HEK293 (cell line): ENCODE measurements around the gene KBTBD2.
"Not testable (repeated sequence)": the region's sequence is repeated elsewhere in the genome, so short reads cannot be mapped to it uniquely, and the experiment has no call there.

Experiments used
- CTCF ChIA-PET: fragments of 350-600 bp; formaldehyde crosslinking; extraction: SDS; loops from one replicate; lab custom pipeline; 2021; ENCODE audit warnings: antibody characterized with exemption; lab: Yijun Ruan, JAX
- POLR2A ChIA-PET: fragments of 300-600 bp; formaldehyde crosslinking; extraction: SDS; loops from one replicate; lab custom pipeline; 2020; ENCODE audit warnings: antibody characterized with exemption, inconsistent platforms; lab: Yijun Ruan, JAX
- H3K27ac ChIP-seq: fragments of 200-500 bp; sonication (Bioruptor generic); 2 replicates; pipeline ENCODE4 v1.5.1; 2014; ENCODE audit warnings: low read depth, low read length, control low read depth, inconsistent platforms; ENCODE audit errors: extremely low read depth
- H3K36me3 ChIP-seq, 2 experiments: fragments of 200-500 bp in 1 of 2; sonication (Bioruptor generic) in 1 of 2; 1 replicate in 1 of 2; 2 replicates in 1 of 2; pipeline ENCODE4 v1.5.1; 2014 to 2017; ENCODE audit warnings: inconsistent platforms in 2 of 2, low read length in 2 of 2; ENCODE audit not compliant: control insufficient read depth in 2 of 2, insufficient read depth in 1 of 2
- H3K4me1 ChIP-seq: fragments of 200-500 bp; sonication (Bioruptor generic); 2 replicates; pipeline ENCODE4 v1.5.1; 2014; ENCODE audit warnings: mild to moderate bottlenecking, low read length, inconsistent platforms; ENCODE audit not compliant: control insufficient read depth, insufficient read depth
- H3K4me3 ChIP-seq: 2 replicates; pipeline ENCODE4 v1.5.1; 2011; ENCODE audit warnings: low read depth, mild to moderate bottlenecking, control low read depth, low read length, moderate library complexity
- H3K9me3 ChIP-seq: fragments of 200-500 bp; sonication (Bioruptor generic); 2 replicates; pipeline ENCODE4 v1.5.1; 2014; ENCODE audit warnings: low read depth, low read length, inconsistent platforms; ENCODE audit not compliant: control insufficient read depth, insufficient read depth
- GFI1B ChIP-seq: fragments of 450-650 bp; formaldehyde crosslinking; IDR thresholded peaks from 2 replicates; pipeline ENCODE4 v1.5.1; 2016; ENCODE audit warnings: missing biosample characterization, missing genetic modification characterization
- HOXD13 ChIP-seq: sonication (generic); formaldehyde crosslinking; IDR thresholded peaks from 2 replicates; pipeline ENCODE4 v1.8.0; 2022; ENCODE audit warnings: missing genetic modification reagents, borderline replicate concordance
- IKZF3 ChIP-seq: fragments of 450-650 bp; IDR thresholded peaks from 2 replicates; pipeline ENCODE4 v1.5.0; 2018; ENCODE audit warnings: missing biosample characterization, mild to moderate bottlenecking, missing genetic modification characterization, moderate library complexity
- KLF9 ChIP-seq: fragments of 450-650 bp; formaldehyde crosslinking; IDR thresholded peaks from 2 replicates; pipeline ENCODE4 v1.5.1; 2016; ENCODE audit warnings: missing biosample characterization, missing genetic modification characterization, low read depth
- TCF7L2 ChIP-seq: IDR thresholded peaks from 2 replicates; pipeline ENCODE4 v1.6.1; 2011; ENCODE audit warnings: low read depth, mild to moderate bottlenecking, inconsistent platforms, low read length, moderate library complexity, borderline replicate concordance
- ZNF121 ChIP-seq: fragments of 450-650 bp; formaldehyde crosslinking; IDR thresholded peaks from 2 replicates; pipeline ENCODE4 v1.5.1; 2016; ENCODE audit warnings: missing biosample characterization, missing genetic modification characterization
- ZNF24 ChIP-seq: fragments of 450-650 bp; formaldehyde crosslinking; IDR thresholded peaks from 2 replicates; pipeline ENCODE4 v1.5.1; 2016; ENCODE audit warnings: missing biosample characterization, missing genetic modification characterization
- ZNF501 ChIP-seq: fragments of 450-650 bp; formaldehyde crosslinking; IDR thresholded peaks from 2 replicates; pipeline ENCODE4 v1.5.1; 2016; ENCODE audit warnings: missing biosample characterization, missing genetic modification characterization
- ZNF548 ChIP-seq: fragments of 450-650 bp; formaldehyde crosslinking; IDR thresholded peaks from 2 replicates; pipeline ENCODE4 v1.5.1; 2016; ENCODE audit warnings: missing biosample characterization, missing genetic modification characterization
- ZNF549 ChIP-seq: fragments of 450-650 bp; IDR thresholded peaks from 2 replicates; pipeline ENCODE4 v1.5.1; 2018; ENCODE audit warnings: missing biosample characterization, missing genetic modification characterization, mild to moderate bottlenecking, inconsistent platforms, moderate library complexity
- ZNF629 ChIP-seq: fragments of 450-650 bp; formaldehyde crosslinking; IDR thresholded peaks from 2 replicates; pipeline ENCODE4 v1.5.1; 2017; ENCODE audit warnings: missing biosample characterization, missing genetic modification characterization
- ZNF658 ChIP-seq: fragments of 450-650 bp; formaldehyde crosslinking; IDR thresholded peaks from 2 replicates; pipeline ENCODE4; 2016; ENCODE audit warnings: missing biosample characterization, missing genetic modification characterization
- TF ChIP-seq, protein P1 (sequence below): fragments of 450-650 bp; formaldehyde crosslinking; IDR thresholded peaks from 2 replicates; pipeline ENCODE4 v1.5.1; 2017; ENCODE audit warnings: missing biosample characterization, missing genetic modification characterization
- TF ChIP-seq, protein P2 (sequence below): fragments of 450-650 bp; formaldehyde crosslinking; IDR thresholded peaks from 2 replicates; pipeline ENCODE4 v1.5.1; 2016; ENCODE audit warnings: missing biosample characterization, missing genetic modification characterization

Gene KBTBD2

DNA sequence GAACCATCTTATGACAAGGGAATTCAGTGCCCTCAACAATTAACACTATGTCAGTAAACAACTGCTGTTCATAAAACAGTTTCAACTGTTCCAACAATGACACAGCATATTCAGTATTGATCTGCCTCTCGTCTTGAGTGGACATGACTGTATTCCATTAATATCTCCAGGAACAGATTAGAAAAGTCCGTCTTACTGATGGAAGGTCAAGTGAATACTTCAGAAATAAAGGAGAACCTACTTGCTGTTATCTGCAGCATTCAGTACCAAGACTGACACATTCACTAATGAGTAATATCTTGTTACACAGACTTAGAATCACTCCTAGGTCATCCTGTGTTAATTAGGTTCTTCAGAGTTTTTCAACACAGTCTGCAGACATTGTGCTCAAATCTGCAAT is 12.1 kb downstream of the KBTBD2 start (continued):
- no peak for TF ChIP-seq ZNF629 (tag by site-specific recombination)
- TF ChIP-seq, protein P1, sequence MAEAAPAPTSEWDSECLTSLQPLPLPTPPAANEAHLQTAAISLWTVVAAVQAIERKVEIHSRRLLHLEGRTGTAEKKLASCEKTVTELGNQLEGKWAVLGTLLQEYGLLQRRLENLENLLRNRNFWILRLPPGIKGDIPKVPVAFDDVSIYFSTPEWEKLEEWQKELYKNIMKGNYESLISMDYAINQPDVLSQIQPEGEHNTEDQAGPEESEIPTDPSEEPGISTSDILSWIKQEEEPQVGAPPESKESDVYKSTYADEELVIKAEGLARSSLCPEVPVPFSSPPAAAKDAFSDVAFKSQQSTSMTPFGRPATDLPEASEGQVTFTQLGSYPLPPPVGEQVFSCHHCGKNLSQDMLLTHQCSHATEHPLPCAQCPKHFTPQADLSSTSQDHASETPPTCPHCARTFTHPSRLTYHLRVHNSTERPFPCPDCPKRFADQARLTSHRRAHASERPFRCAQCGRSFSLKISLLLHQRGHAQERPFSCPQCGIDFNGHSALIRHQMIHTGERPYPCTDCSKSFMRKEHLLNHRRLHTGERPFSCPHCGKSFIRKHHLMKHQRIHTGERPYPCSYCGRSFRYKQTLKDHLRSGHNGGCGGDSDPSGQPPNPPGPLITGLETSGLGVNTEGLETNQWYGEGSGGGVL = no peak

DNA sequence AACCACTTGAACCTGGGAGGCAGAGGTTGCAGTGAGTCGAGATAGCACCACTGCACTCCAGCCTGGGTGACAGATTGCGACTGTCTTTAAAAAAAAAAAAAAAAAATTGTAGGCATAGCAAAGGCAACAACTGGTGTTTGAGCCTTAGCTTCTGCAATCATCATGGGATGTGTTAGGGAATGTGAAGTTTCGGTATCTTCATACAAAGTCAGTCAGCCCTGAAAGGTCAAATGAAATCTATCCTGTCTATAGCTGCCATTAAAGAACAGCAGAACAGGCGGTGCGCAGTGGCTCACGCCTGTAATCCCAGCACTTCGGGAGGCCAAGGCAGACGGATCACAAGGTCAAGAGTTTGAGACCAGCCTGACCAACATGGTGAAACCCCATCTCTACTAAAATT is 13.5 kb downstream of the KBTBD2 start:
- POLR2A ChIA-PET = not testable (repeated sequence)
- CTCF ChIA-PET = interaction anchor here (2.5 kb wide), 1 partner anchor 31 kb away, joined by 11 read pairs; no protein-coding TSS in a partner anchor
- peaks cover 15 to 18% of the 10 kb centered on the region in 2 experiments for H3K36me3 ChIP-seq

GRCh38 chr7:32872421-32872820 is 19.1 kb downstream of the KBTBD2 start:
- TF ChIP-seq ZNF121 (tag by site-specific recombination) = 0 out of 2 replicates have a peak, but pooled peaks have one; percentile 49
- no peak for TF ChIP-seq HOXD13

More for the DNA sequence above, 13.5 kb downstream of the KBTBD2 start:
- H3K4me3 ChIP-seq, H3K27ac ChIP-seq, H3K9me3 ChIP-seq: not testable (repeated sequence)
- H3K4me1 ChIP-seq = peaks cover 18% of the 10 kb centered on the region

GRCh38 chr7:32871624-32872371 is 19.8 kb downstream of the KBTBD2 start:
- Histone ChIP-seq H3K9me3 (no peaks in the 10 kb centered on the region), H3K4me1 (no peaks in the 10 kb centered on the region), H3K27ac (no peak overlapping the region), H3K36me3 (peaks cover 26 to 66% of the 10 kb centered on the region in 2 experiments), H3K4me3 (no peak overlapping the region)
- TF ChIP-seq KLF9 (no peak), ZNF549 (tag by site-specific recombination) (no peak), ZNF548 (tag by site-specific recombination) (no peak), TCF7L2 (no peak), GFI1B (tag by site-specific recombination) (no peak), ZNF658 (tag by site-specific recombination) (no peak), ZNF501 (tag by site-specific recombination) (no peak), IKZF3 (tag by site-specific recombination) (no peak), ZNF24 (tag by site-specific recombination) (no peak)
- TF ChIP-seq, protein P2, sequence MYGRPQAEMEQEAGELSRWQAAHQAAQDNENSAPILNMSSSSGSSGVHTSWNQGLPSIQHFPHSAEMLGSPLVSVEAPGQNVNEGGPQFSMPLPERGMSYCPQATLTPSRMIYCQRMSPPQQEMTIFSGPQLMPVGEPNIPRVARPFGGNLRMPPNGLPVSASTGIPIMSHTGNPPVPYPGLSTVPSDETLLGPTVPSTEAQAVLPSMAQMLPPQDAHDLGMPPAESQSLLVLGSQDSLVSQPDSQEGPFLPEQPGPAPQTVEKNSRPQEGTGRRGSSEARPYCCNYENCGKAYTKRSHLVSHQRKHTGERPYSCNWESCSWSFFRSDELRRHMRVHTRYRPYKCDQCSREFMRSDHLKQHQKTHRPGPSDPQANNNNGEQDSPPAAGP (tag by site-specific recombination) = no peak
- TF ChIP-seq, protein P1 = no peak
- CTCF ChIA-PET = interaction anchor here (2.7 kb wide), 1 partner anchor 25 kb away, joined by 10 read pairs; no protein-coding TSS in a partner anchor
- POLR2A ChIA-PET = no interaction called here

More at GRCh38 chr7:32872421-32872820, 19.1 kb downstream of the KBTBD2 start:
- Histone ChIP-seq H3K27ac (no peak overlapping the region), H3K4me3 (no peak overlapping the region), H3K4me1 (no peaks in the 10 kb centered on the region), H3K36me3 (peaks cover 26 to 65% of the 10 kb centered on the region in 2 experiments), H3K9me3 (no peaks in the 10 kb centered on the region)
- POLR2A ChIA-PET = no interaction called here
- CTCF ChIA-PET = no interaction called here
